Neural progenitor cell (in vitro differentiated cells): ENCODE data around the gene PSORS1C2.

ENCODE experiments used
- EZH2 ChIP-seq: fragments of 200-600 bp; sonication (generic); IDR thresholded peaks from 2 replicates; pipeline ENCODE4 v1.6.1; 2017; ENCODE audit warnings: antibody characterized with exemption, mild to moderate bottlenecking, moderate library complexity
- EZH2phosphoT487 ChIP-seq: fragments of 200-600 bp; sonication (generic); IDR thresholded peaks from 2 replicates; pipeline ENCODE4 v1.6.1; 2017; ENCODE audit warnings: antibody characterized with exemption
- TF ChIP-seq, protein P1 (sequence below): fragments of 200-600 bp; sonication (generic); IDR thresholded peaks from 2 replicates; pipeline ENCODE4 v1.5.1; 2017; ENCODE audit warnings: antibody characterized with exemption, mild to moderate bottlenecking

DNA sequence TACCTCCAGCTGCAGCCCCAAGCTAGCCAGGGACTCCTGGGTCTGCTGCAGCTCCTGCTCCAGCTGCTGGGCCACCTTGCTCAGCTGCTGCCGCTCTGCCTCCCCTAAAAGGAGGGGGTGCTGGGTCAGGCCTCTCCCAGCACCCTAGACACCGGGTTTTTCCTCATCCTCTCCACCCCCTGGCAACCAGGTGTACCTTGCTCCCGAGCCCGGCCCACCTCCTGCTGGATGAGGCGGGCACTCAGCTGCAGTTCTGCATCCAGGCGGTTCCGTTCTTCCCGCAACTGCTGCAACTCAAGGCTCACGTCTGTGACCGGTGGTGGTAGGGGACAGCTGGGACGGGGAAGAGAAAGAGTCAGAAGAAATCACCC lies 6.1 kb upstream of the PSORS1C2 start:
- TF ChIP-seq, protein P1, sequence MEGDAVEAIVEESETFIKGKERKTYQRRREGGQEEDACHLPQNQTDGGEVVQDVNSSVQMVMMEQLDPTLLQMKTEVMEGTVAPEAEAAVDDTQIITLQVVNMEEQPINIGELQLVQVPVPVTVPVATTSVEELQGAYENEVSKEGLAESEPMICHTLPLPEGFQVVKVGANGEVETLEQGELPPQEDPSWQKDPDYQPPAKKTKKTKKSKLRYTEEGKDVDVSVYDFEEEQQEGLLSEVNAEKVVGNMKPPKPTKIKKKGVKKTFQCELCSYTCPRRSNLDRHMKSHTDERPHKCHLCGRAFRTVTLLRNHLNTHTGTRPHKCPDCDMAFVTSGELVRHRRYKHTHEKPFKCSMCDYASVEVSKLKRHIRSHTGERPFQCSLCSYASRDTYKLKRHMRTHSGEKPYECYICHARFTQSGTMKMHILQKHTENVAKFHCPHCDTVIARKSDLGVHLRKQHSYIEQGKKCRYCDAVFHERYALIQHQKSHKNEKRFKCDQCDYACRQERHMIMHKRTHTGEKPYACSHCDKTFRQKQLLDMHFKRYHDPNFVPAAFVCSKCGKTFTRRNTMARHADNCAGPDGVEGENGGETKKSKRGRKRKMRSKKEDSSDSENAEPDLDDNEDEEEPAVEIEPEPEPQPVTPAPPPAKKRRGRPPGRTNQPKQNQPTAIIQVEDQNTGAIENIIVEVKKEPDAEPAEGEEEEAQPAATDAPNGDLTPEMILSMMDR: no peak
- TF ChIP-seq EZH2phosphoT487 (no peak), EZH2 (no peak)
